Natural killer cell (primary cell): ENCODE results near the gene ZC3H6. TPM values are rescaled to one million over a fixed set of nuclear protein-coding genes. Genes with fewer than 3 reads are reported as not detected.

Experiments
- ATAC-seq, 3 donors: fragments of 150-1000 bp in 2 of 3; fragments of 200-7000 bp in 1 of 3; cut with Tn5 transposase; 1 replicate in 1 of 3; 2 replicates in 2 of 3; pipeline ENCODE4 v1.10.0; 2021; ENCODE audit warnings: mild to moderate bottlenecking in 2 of 3, moderate library complexity in 2 of 3
- DNase-seq, 2 donors: peaks; one replicate each; pipeline versions ENCODE4 v3.0.0 to v3.0.0-alpha.2; 2013 to 2021; ENCODE audit warnings: mixed read lengths in 1 of 2
- H3K27ac ChIP-seq: one replicate; pipeline ENCODE4 v1.5.1; 2013; ENCODE audit warnings: mild to moderate bottlenecking, low read length
- H3K27me3 ChIP-seq: one replicate; pipeline ENCODE4 v1.6.1; 2013; ENCODE audit warnings: low read length; ENCODE audit not compliant: control insufficient read depth, insufficient read depth
- H3K36me3 ChIP-seq: one replicate; pipeline ENCODE4 v1.6.1; 2013; ENCODE audit warnings: low read length; ENCODE audit not compliant: control insufficient read depth, insufficient read depth
- H3K4me1 ChIP-seq: one replicate; pipeline ENCODE4 v1.6.1; 2013; ENCODE audit warnings: low read length; ENCODE audit not compliant: control insufficient read depth, insufficient read depth
- H3K4me3 ChIP-seq: one replicate; pipeline ENCODE4 v1.5.1; 2013; ENCODE audit warnings: low read length
- H3K9me3 ChIP-seq: one replicate; pipeline ENCODE4 v1.6.1; 2013; ENCODE audit warnings: low read length; ENCODE audit not compliant: control insufficient read depth, insufficient read depth
- H3K27ac Mint-ChIP-seq, 2 donors: one replicate each; pipeline ENCODE4 v1.8.0; 2022; ENCODE audit warnings: mild to moderate bottlenecking in 2 of 2, mixed read lengths in 2 of 2, moderate library complexity in 1 of 2
- H3K27me3 Mint-ChIP-seq, 2 donors: one replicate each; pipeline ENCODE4 v1.8.0; 2022; ENCODE audit warnings: low read depth in 2 of 2, mixed read lengths in 2 of 2
- H3K36me3 Mint-ChIP-seq: one replicate; pipeline ENCODE4 v1.8.0; 2022; ENCODE audit warnings: mixed read lengths
- H3K4me1 Mint-ChIP-seq, 2 donors: one replicate each; pipeline ENCODE4 v1.8.0; 2022; ENCODE audit warnings: mixed read lengths in 2 of 2
- H3K4me3 Mint-ChIP-seq: one replicate; pipeline ENCODE4 v1.8.0; 2022; ENCODE audit warnings: mild to moderate bottlenecking, moderate library complexity, mixed read lengths
- H3K9me3 Mint-ChIP-seq, 2 donors: one replicate each; pipeline ENCODE4 v1.8.0; 2022; ENCODE audit warnings: mixed read lengths in 2 of 2
- WGBS: methylation state at CpG from one replicate; pipeline ENCODE4 v1.1.7; 2013; ENCODE audit warnings: missing lambda C conversion rate; ENCODE audit not compliant: insufficient coverage; 5-methylcytosine and 5-hydroxymethylcytosine counted together
- intact Hi-C: fragments of 100-400 bp; cut with micrococcal nuclease; formaldehyde crosslinking; loops from one replicate; pipeline ENCODE4 v1.14.2; 2022
- total RNA-seq, 4 donors: library from RNA; stranded (reverse); fragments of 120-200 nt in 1 of 4; gene quantifications; one replicate each; pipeline versions ENCODE4 v1.2.3 to v1.2.4, GENCODE V29; 2013 to 2022
- TF ChIP-seq, protein P1 (sequence below): fragments of 200-600 bp; IDR thresholded peaks from one replicate; pipeline ENCODE4 v1.8.0; 2022; ENCODE audit warnings: antibody characterized with exemption

ZC3H6 gene
- total RNA-seq, 3 donors from 2014 or later (not counting 1 experiment from before 2014, with no cell fraction given): 13.1 to 17.3 (median 15.3) TPM

DNA sequence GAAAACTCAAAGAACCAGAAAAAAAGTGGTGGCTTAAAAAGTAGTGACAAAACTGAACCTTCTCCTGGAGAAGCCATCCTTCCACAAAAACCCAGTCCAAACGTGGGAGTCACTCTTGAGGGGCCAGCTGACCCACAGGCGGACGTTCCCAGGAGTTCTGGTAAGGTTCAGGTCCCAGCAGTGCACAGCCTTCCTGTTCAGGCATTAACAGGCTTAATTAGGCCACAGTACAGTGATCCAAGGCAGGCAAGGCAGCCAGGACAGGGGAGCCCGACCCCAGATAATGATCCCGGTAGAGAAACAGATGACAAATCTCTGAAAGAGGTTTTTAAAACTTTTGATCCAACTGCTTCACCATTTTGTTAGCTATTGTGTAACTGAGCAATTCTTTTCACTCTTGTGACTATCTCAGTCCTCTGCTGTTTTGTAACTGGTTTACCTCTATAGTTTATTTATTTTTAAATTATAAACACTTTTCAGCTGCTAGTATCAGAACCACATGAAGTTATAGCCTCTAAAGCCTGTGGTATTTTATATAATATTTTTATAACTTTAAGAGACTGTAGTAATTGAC is 56.8 kb downstream of the ZC3H6 start:
- DNase-seq (no peak), ATAC-seq (no peak)
- intact Hi-C loops: no loop called here
- WGBS: 92% methylated on average over 5 of the region's 5 CpGs
- no peaks in the 10 kb centered on the region for H3K27me3 ChIP-seq
- TF ChIP-seq, protein P1, sequence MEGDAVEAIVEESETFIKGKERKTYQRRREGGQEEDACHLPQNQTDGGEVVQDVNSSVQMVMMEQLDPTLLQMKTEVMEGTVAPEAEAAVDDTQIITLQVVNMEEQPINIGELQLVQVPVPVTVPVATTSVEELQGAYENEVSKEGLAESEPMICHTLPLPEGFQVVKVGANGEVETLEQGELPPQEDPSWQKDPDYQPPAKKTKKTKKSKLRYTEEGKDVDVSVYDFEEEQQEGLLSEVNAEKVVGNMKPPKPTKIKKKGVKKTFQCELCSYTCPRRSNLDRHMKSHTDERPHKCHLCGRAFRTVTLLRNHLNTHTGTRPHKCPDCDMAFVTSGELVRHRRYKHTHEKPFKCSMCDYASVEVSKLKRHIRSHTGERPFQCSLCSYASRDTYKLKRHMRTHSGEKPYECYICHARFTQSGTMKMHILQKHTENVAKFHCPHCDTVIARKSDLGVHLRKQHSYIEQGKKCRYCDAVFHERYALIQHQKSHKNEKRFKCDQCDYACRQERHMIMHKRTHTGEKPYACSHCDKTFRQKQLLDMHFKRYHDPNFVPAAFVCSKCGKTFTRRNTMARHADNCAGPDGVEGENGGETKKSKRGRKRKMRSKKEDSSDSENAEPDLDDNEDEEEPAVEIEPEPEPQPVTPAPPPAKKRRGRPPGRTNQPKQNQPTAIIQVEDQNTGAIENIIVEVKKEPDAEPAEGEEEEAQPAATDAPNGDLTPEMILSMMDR: no peak
- no peaks in the 10 kb centered on the region for H3K9me3 ChIP-seq
- Mint-ChIP-seq H3K36me3 (no peaks in the 10 kb centered on the region), H3K27ac (no peak overlapping the region), H3K4me3 (no peak overlapping the region), H3K27me3 (no peaks in the 10 kb centered on the region), H3K4me1 (no peaks in the 10 kb centered on the region), H3K9me3 (no peaks in the 10 kb centered on the region)
- H3K4me3 ChIP-seq: no peak overlapping the region
- peaks cover 9% of the 10 kb centered on the region for H3K36me3 ChIP-seq
- no peak overlapping the region for H3K27ac ChIP-seq
- no peaks in the 10 kb centered on the region for H3K4me1 ChIP-seq

DNA sequence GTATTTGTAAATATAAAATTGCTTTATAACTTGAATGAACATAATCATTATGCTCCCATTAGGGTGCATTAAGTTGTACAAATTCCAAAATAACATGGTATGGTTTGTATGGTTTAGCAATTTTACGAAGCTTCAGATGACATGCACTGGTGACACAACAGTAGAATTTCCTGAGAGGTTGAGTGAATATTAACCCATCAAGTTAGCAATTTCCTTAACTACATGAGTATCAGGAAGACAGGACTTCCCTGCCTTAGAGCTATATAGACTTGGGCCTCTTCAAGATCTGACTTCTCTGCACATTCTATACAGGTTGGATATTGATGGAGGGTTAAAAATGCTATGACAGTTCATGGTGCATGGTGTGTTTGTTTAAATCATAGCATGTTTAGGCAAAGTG is 60.2 kb downstream of the ZC3H6 start:
- Histone ChIP-seq H3K4me1 (no peaks in the 10 kb centered on the region), H3K27me3 (no peaks in the 10 kb centered on the region), H3K27ac (no peak overlapping the region), H3K36me3 (peaks cover 9% of the 10 kb centered on the region), H3K4me3 (no peak overlapping the region), H3K9me3 (no peaks in the 10 kb centered on the region)
- Mint-ChIP-seq H3K27me3 (no peaks in the 10 kb centered on the region), H3K27ac (no peak overlapping the region), H3K36me3 (no peaks in the 10 kb centered on the region), H3K4me1 (no peaks in the 10 kb centered on the region), H3K9me3 (no peaks in the 10 kb centered on the region), H3K4me3 (no peak overlapping the region)
- DNase-seq: no peak
- intact Hi-C loops: no loop called here
- TF ChIP-seq, protein P1: no peak
- WGBS: 67% methylated on average over 1 of the region's 1 CpG
- ATAC-seq: no peak

DNA sequence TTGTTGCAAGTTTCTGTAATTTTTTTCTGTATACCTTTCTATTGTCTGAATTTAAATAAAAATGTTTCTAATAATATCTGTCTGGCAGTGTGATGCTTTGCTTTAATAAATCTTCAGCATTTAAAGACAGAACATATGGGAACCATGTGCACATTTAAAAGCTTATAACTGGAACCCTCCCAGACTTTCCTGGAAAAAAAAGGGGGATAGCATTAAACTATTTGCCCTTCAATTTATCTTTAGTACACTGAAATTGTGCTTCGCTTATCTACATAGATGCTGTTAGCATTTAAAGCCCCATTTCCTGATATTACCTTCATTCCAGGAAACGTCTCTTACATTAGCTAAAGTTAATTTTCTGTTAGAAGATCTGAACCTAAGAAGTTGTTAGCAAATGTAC is 64.6 kb downstream of the ZC3H6 start:
- H3K36me3 ChIP-seq: no peaks in the 10 kb centered on the region
- intact Hi-C loops: no loop called here
- Mint-ChIP-seq H3K4me1 (no peaks in the 10 kb centered on the region), H3K27me3 (peaks cover 5 to 15% of the 10 kb centered on the region in 2 donors), H3K9me3 (no peaks in the 10 kb centered on the region), H3K36me3 (no peaks in the 10 kb centered on the region), H3K4me3 (no peak overlapping the region), H3K27ac (no peak overlapping the region)
- H3K9me3 ChIP-seq: no peaks in the 10 kb centered on the region
- no peak overlapping the region for H3K27ac ChIP-seq
- no peak overlapping the region for H3K4me3 ChIP-seq
- no peaks in the 10 kb centered on the region for H3K4me1 ChIP-seq
- TF ChIP-seq, protein P1: no peak
- ATAC-seq (no peak), DNase-seq (no peak)
- H3K27me3 ChIP-seq: no peaks in the 10 kb centered on the region
- 100% methylated on average over 1 of the region's 2 CpGs for WGBS
